DLD1 (cell line): ENCODE data around the gene PEBP1.

ENCODE experiments used
- in situ Hi-C: cut with HindIII; loops from 2 replicates; pipeline ENCODE4 v1.10.0; 2017; ENCODE audit warnings: low sequenced_read_pairs

The PEBP1 gene

GRCh38 chr12:118190266-118190665, 54.3 kb downstream of the PEBP1 start:
- in situ Hi-C loops, result no loop called here

- in situ Hi-C loops, result no loop called here
These were observed 57.6 kb downstream of the PEBP1 start for GRCh38 chr12:118193477-118193876.

GRCh38 chr12:118193958-118194357, 58.0 kb downstream of the PEBP1 start:
- in situ Hi-C loops, result no loop called here
